ENCODE data around the gene DNAH6.
A peak's percentile ranks its signal among the peaks of the same experiment; 100 is the strongest.

The DNAH6 gene

DNA sequence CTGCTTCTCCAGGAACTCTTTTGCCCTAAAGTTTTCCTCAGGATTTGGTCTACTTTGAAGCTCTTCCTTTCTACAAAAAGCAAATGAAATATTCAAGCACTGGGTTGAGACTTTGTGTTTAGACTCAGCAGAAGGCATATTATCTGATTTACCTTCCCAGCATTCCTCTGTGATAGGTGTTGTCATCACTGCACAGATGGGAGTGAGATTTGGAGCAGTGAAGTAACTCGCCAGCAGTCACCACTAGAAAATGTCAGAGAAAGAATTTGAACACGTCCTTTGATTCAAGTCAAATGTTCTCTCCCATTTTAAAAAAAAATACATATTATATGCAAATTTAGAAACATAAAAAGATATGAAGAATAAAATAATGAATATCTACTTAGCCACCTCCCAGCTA, 112.2 kb downstream of the DNAH6 start:
- Histone ChIP-seq H3K27me3 (ENCODE audit: control insufficient read depth, insufficient read depth, low read length) (no peaks in the 10 kb centered on the region), H3K27ac (ENCODE audit: low read length) (no peak overlapping the region), H3K4me3 (ENCODE audit: low read length) (no peak overlapping the region), H3K36me3 (ENCODE audit: control insufficient read depth, insufficient read depth, low read length) (no peaks in the 10 kb centered on the region), H3K4me1 (ENCODE audit: control insufficient read depth, insufficient read depth, low read length) (no peaks in the 10 kb centered on the region), H3K9me3 (ENCODE audit: control insufficient read depth, insufficient read depth, low read length) (no peaks in the 10 kb centered on the region)
- DNase-seq (ENCODE audit: low read depth, low spot score), result no peak
- WGBS (ENCODE audit: insufficient coverage, insufficient read length), result no CpG with 5 or more reads among the region's 2 CpGs

DNA sequence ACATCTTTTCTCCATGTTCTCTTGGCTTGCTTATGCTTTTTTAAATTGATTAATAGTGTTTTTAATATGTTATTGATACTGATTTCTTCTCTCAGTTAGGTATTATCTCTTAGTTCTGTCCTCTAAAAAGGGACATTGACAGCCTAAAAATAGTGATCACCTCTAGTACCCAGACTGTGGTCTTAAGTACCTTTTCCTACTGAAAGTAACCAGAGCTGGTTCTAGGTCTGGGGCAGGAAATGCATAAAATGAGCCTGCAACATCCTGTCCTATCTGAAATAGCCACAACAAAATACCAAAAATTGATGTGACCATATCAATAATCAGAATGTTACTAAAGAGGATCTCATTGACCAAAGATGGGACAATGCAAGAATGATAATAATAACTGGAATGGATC, 113.3 kb downstream of the DNAH6 start:
- H3K36me3 ChIP-seq (ENCODE audit: control insufficient read depth, insufficient read depth, low read length), result no peaks in the 10 kb centered on the region
- H3K9me3 ChIP-seq (ENCODE audit: control insufficient read depth, insufficient read depth, low read length), result no peaks in the 10 kb centered on the region
- no peaks in the 10 kb centered on the region for H3K27me3 ChIP-seq (ENCODE audit: control insufficient read depth, insufficient read depth, low read length)
- no peak overlapping the region for H3K4me3 ChIP-seq (ENCODE audit: low read length)
- H3K27ac ChIP-seq (ENCODE audit: low read length), result no peak overlapping the region
- no peaks in the 10 kb centered on the region for H3K4me1 ChIP-seq (ENCODE audit: control insufficient read depth, insufficient read depth, low read length)
- no peak for DNase-seq (ENCODE audit: low read depth, low spot score)

- Histone ChIP-seq H3K9me3 (ENCODE audit: control insufficient read depth, insufficient read depth, low read length) (no peaks in the 10 kb centered on the region), H3K27me3 (ENCODE audit: control insufficient read depth, insufficient read depth, low read length) (no peaks in the 10 kb centered on the region), H3K27ac (ENCODE audit: low read length) (no peak overlapping the region), H3K4me3 (ENCODE audit: low read length) (no peak overlapping the region), H3K4me1 (ENCODE audit: control insufficient read depth, insufficient read depth, low read length) (no peaks in the 10 kb centered on the region), H3K36me3 (ENCODE audit: control insufficient read depth, insufficient read depth, low read length) (no peaks in the 10 kb centered on the region)
- peak; percentile 4 for DNase-seq (ENCODE audit: low read depth, low spot score)
- no CpG with 5 or more reads among the region's 6 CpGs for WGBS (ENCODE audit: insufficient coverage, insufficient read length)
These were observed 114.7 kb downstream of the DNAH6 start for GRCh38 chr2:84631047-84631446.

- no peaks in the 10 kb centered on the region for H3K36me3 ChIP-seq (ENCODE audit: control insufficient read depth, insufficient read depth, low read length)
- no peak for DNase-seq (ENCODE audit: low read depth, low spot score)
- WGBS (ENCODE audit: insufficient coverage, insufficient read length), result no CpG with 5 or more reads among the region's 5 CpGs
- H3K4me1 ChIP-seq (ENCODE audit: control insufficient read depth, insufficient read depth, low read length), result no peaks in the 10 kb centered on the region
- H3K9me3 ChIP-seq (ENCODE audit: control insufficient read depth, insufficient read depth, low read length), result no peaks in the 10 kb centered on the region
- no peak overlapping the region for H3K27ac ChIP-seq (ENCODE audit: low read length)
- H3K27me3 ChIP-seq (ENCODE audit: control insufficient read depth, insufficient read depth, low read length), result no peaks in the 10 kb centered on the region
- no peak overlapping the region for H3K4me3 ChIP-seq (ENCODE audit: low read length)
These were observed 115.7 kb downstream of the DNAH6 start for GRCh38 chr2:84631985-84632384.

- H3K9me3 ChIP-seq (ENCODE audit: control insufficient read depth, insufficient read depth, low read length), result no peaks in the 10 kb centered on the region
- no peaks in the 10 kb centered on the region for H3K4me1 ChIP-seq (ENCODE audit: control insufficient read depth, insufficient read depth, low read length)
- no peaks in the 10 kb centered on the region for H3K27me3 ChIP-seq (ENCODE audit: control insufficient read depth, insufficient read depth, low read length)
- H3K36me3 ChIP-seq (ENCODE audit: control insufficient read depth, insufficient read depth, low read length), result no peaks in the 10 kb centered on the region
- no peak overlapping the region for H3K27ac ChIP-seq (ENCODE audit: low read length)
- no peak overlapping the region for H3K4me3 ChIP-seq (ENCODE audit: low read length)
- no peak for DNase-seq (ENCODE audit: low read depth, low spot score)
- WGBS (ENCODE audit: insufficient coverage, insufficient read length), result no CpG with 5 or more reads among the region's 2 CpGs
These were observed 120.0 kb downstream of the DNAH6 start for GRCh38 chr2:84636080-84636971.

- Histone ChIP-seq H3K4me1 (ENCODE audit: control insufficient read depth, insufficient read depth, low read length) (no peaks in the 10 kb centered on the region), H3K27ac (ENCODE audit: low read length) (no peak overlapping the region), H3K4me3 (ENCODE audit: low read length) (no peak overlapping the region), H3K9me3 (ENCODE audit: control insufficient read depth, insufficient read depth, low read length) (no peaks in the 10 kb centered on the region), H3K27me3 (ENCODE audit: control insufficient read depth, insufficient read depth, low read length) (no peaks in the 10 kb centered on the region), H3K36me3 (ENCODE audit: control insufficient read depth, insufficient read depth, low read length) (no peaks in the 10 kb centered on the region)
- no peak for DNase-seq (ENCODE audit: low read depth, low spot score)
- WGBS (ENCODE audit: insufficient coverage, insufficient read length), result no CpG with 5 or more reads among the region's 5 CpGs
These were observed 123.5 kb downstream of the DNAH6 start for GRCh38 chr2:84639751-84640150.

GRCh38 chr2:84640411-84640810, 124.1 kb downstream of the DNAH6 start:
- Histone ChIP-seq H3K27ac (ENCODE audit: low read length) (no peak overlapping the region), H3K36me3 (ENCODE audit: control insufficient read depth, insufficient read depth, low read length) (no peaks in the 10 kb centered on the region), H3K9me3 (ENCODE audit: control insufficient read depth, insufficient read depth, low read length) (no peaks in the 10 kb centered on the region), H3K27me3 (ENCODE audit: control insufficient read depth, insufficient read depth, low read length) (no peaks in the 10 kb centered on the region), H3K4me3 (ENCODE audit: low read length) (no peak overlapping the region), H3K4me1 (ENCODE audit: control insufficient read depth, insufficient read depth, low read length) (no peaks in the 10 kb centered on the region)
- WGBS (ENCODE audit: insufficient coverage, insufficient read length), result no CpG with 5 or more reads among the region's 2 CpGs
- no peak for DNase-seq (ENCODE audit: low read depth, low spot score)

- WGBS (ENCODE audit: insufficient coverage, insufficient read length), result no CpG with 5 or more reads among the region's 1 CpG
- no peak for DNase-seq (ENCODE audit: low read depth, low spot score)
- no peaks in the 10 kb centered on the region for H3K9me3 ChIP-seq (ENCODE audit: control insufficient read depth, insufficient read depth, low read length)
- no peaks in the 10 kb centered on the region for H3K27me3 ChIP-seq (ENCODE audit: control insufficient read depth, insufficient read depth, low read length)
- H3K4me1 ChIP-seq (ENCODE audit: control insufficient read depth, insufficient read depth, low read length), result no peaks in the 10 kb centered on the region
- H3K36me3 ChIP-seq (ENCODE audit: control insufficient read depth, insufficient read depth, low read length), result no peaks in the 10 kb centered on the region
- no peak overlapping the region for H3K4me3 ChIP-seq (ENCODE audit: low read length)
- H3K27ac ChIP-seq (ENCODE audit: low read length), result no peak overlapping the region
These were observed 124.7 kb downstream of the DNAH6 start for GRCh38 chr2:84641021-84641420.

DNA sequence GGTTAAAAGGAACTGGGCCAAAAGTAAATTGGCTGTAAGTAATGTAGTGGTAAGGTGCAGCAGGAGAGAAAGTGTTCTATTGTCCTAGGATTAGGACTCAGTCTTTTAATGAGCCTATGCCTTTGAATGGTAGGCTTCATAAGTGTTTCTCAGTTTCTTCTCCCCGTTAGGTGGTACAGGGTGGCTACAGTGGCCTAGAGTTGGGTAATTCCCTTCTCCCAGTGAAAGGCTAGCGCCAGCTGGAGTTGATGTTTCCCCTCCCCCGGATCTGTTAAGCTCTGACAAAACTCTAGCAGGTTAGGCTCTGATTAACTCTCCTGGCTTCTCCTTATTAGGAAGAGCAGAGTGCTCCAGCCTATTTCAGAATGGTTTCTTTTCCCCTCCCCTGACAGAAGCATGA, 127.7 kb downstream of the DNAH6 start:
- H3K4me1 ChIP-seq (ENCODE audit: control insufficient read depth, insufficient read depth, low read length), result no peaks in the 10 kb centered on the region
- WGBS (ENCODE audit: insufficient coverage, insufficient read length), result no CpG with 5 or more reads among the region's 3 CpGs
- H3K27ac ChIP-seq (ENCODE audit: low read length), result no peak overlapping the region

GRCh38 chr2:84646514-84646913, 130.2 kb downstream of the DNAH6 start:
- H3K36me3 ChIP-seq (ENCODE audit: control insufficient read depth, insufficient read depth, low read length), result no peaks in the 10 kb centered on the region
- H3K4me3 ChIP-seq (ENCODE audit: low read length), result no peak overlapping the region
- no peaks in the 10 kb centered on the region for H3K4me1 ChIP-seq (ENCODE audit: control insufficient read depth, insufficient read depth, low read length)
- H3K27ac ChIP-seq (ENCODE audit: low read length), result no peak overlapping the region
- no peaks in the 10 kb centered on the region for H3K27me3 ChIP-seq (ENCODE audit: control insufficient read depth, insufficient read depth, low read length)
- no peak for DNase-seq (ENCODE audit: low read depth, low spot score)
- H3K9me3 ChIP-seq (ENCODE audit: control insufficient read depth, insufficient read depth, low read length), result no peaks in the 10 kb centered on the region

More for the DNA sequence above, 127.7 kb downstream of the DNAH6 start:
- Histone ChIP-seq H3K27me3 (ENCODE audit: control insufficient read depth, insufficient read depth, low read length) (no peaks in the 10 kb centered on the region), H3K4me3 (ENCODE audit: low read length) (no peak overlapping the region), H3K36me3 (ENCODE audit: control insufficient read depth, insufficient read depth, low read length) (no peaks in the 10 kb centered on the region), H3K9me3 (ENCODE audit: control insufficient read depth, insufficient read depth, low read length) (no peaks in the 10 kb centered on the region)
- no peak for DNase-seq (ENCODE audit: low read depth, low spot score)

DNA sequence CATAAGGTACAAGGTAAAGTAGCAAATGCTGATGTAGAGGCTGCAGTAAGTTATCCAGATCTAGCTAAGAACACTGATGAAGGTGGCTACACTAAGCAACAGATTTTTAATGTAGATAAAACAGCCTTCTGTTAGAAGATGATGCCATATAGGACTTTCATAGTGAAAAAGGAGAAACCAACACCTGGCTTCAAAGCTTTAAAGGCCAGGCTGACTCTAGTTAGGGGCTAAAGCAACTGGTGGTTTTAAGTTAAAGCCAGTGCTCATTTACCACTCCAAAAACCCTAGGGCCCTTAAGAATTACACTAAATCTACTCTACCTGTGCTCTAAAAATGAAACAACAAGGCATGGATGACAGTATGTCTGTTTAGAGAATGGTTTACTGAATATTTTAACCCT, 131.0 kb downstream of the DNAH6 start:
- Histone ChIP-seq H3K27ac (ENCODE audit: low read length) (no peak overlapping the region), H3K36me3 (ENCODE audit: control insufficient read depth, insufficient read depth, low read length) (no peaks in the 10 kb centered on the region), H3K27me3 (ENCODE audit: control insufficient read depth, insufficient read depth, low read length) (no peaks in the 10 kb centered on the region), H3K4me3 (ENCODE audit: low read length) (no peak overlapping the region), H3K4me1 (ENCODE audit: control insufficient read depth, insufficient read depth, low read length) (no peaks in the 10 kb centered on the region), H3K9me3 (ENCODE audit: control insufficient read depth, insufficient read depth, low read length) (no peaks in the 10 kb centered on the region)
- DNase-seq (ENCODE audit: low read depth, low spot score), result no peak

Measured in iPS DF 6.9 (cell line).